ENCODE results near the gene LRRC31. TPM values are rescaled to one million over a fixed set of nuclear protein-coding genes. Genes with fewer than 3 reads are reported as not detected.

LRRC31 gene
- polyA plus RNA-seq, 1 of the 3 experiments (the other 2 are of a cell fraction) = not detected

- ChIA-PET POLR2A (no interaction called here), CTCF (interaction anchor here (0.8 to 1.0 kb wide), 2 partner anchors 39 to 60 kb away, joined by 3 read pairs; no protein-coding TSS in a partner anchor)
- H3K4me3 ChIP-seq (ENCODE audit: low read depth in 2 of 2, low read length in 1 of 2) = no peak overlapping the region
- no peak overlapping the region for H3K9ac ChIP-seq
- no peak for DNase-seq
- H3K9me3 ChIP-seq = no peaks in the 10 kb centered on the region; the same call in 1 of the 2 replicates
- 80% methylated on average over 20 of the region's 20 CpGs for WGBS (ENCODE audit: low lambda C conversion rate)
- no peaks in the 10 kb centered on the region for H4K20me1 ChIP-seq (ENCODE audit: insufficient read depth)
- H3K9me2 ChIP-seq = no peaks in the 10 kb centered on the region
- no peaks in the 10 kb centered on the region for H3K79me2 ChIP-seq (ENCODE audit: insufficient read depth)
- TF ChIP-seq FOXM1 (IDR thresholded peaks at IDR 0.05; ENCODE audit: low read depth) (no peak), FOXJ3 (CRISPR knock-in tag; IDR thresholded peaks at IDR 0.05) (no peak), TCF12 (IDR thresholded peaks at IDR 0.05) (no peak), ZBTB33 (IDR thresholded peaks at IDR 0.05; ENCODE audit: borderline replicate concordance, low read depth) (no peak), REST (IDR thresholded peaks at IDR 0.05; ENCODE audit: low read depth, low read length) (no peak), NRF1 (IDR thresholded peaks at IDR 0.05; ENCODE audit: low read depth, low read length) (no peak), RCOR1 (IDR thresholded peaks at IDR 0.05; ENCODE audit: low read length) (no peak), EP300 (IDR thresholded peaks at IDR 0.05; ENCODE audit: borderline replicate concordance in 1 of 2, low read depth in 1 of 2, low read length in 1 of 2) (no peak), USF1 (IDR thresholded peaks at IDR 0.05; ENCODE audit: borderline replicate concordance, low read depth) (no peak), EZH2phosphoT487 (IDR thresholded peaks at IDR 0.05; ENCODE audit: borderline replicate concordance, low read depth) (no peak), SMC3 (IDR thresholded peaks at IDR 0.05; ENCODE audit: low read depth, low read length) (no peak), RFX5 (IDR thresholded peaks at IDR 0.05; ENCODE audit: low read length) (no peak), FOSL2 (IDR thresholded peaks at IDR 0.05; ENCODE audit: borderline replicate concordance, low read depth) (no peak), IRF3 (IDR thresholded peaks at IDR 0.05; ENCODE audit: low read depth, low read length) (no peak), RXRA (IDR thresholded peaks at IDR 0.05; ENCODE audit: borderline replicate concordance, low read depth) (no peak), CTCF (IDR thresholded peaks at IDR 0.05) (no peak), ELF1 (IDR thresholded peaks at IDR 0.05) (no peak)
- H3K36me3 ChIP-seq (replicated peaks in 1 of 2; ENCODE audit: control insufficient read depth in 1 of 2, insufficient read depth in 2 of 2, low read length in 1 of 2) = no peaks in the 10 kb centered on the region
- H3K4me1 ChIP-seq (ENCODE audit: control insufficient read depth in 1 of 2, insufficient read depth in 2 of 2, low read depth in 1 of 2, low read length in 1 of 2) = peaks cover 0 to 3% of the 10 kb centered on the region in 2 experiments; a peak in 2 of 4 replicates
- no peaks in the 10 kb centered on the region for H3K27me3 ChIP-seq (ENCODE audit: insufficient read depth)
- H2AFZ ChIP-seq (ENCODE audit: low read depth) = no peak overlapping the region
- H3F3A ChIP-seq (replicated peaks; ENCODE audit: insufficient read depth) = no peaks in the 10 kb centered on the region
- H3K27ac ChIP-seq (ENCODE audit: low read depth in 2 of 2, low read length in 1 of 2) = no peak overlapping the region
- H3K4me2 ChIP-seq = no peak overlapping the region
Measured at GRCh38 chr3:169822540-169822939, 47.2 kb downstream of the LRRC31 start.

Data from SK-N-SH (cell line).